Measurements from ENCODE around the gene CDK14.

DNA sequence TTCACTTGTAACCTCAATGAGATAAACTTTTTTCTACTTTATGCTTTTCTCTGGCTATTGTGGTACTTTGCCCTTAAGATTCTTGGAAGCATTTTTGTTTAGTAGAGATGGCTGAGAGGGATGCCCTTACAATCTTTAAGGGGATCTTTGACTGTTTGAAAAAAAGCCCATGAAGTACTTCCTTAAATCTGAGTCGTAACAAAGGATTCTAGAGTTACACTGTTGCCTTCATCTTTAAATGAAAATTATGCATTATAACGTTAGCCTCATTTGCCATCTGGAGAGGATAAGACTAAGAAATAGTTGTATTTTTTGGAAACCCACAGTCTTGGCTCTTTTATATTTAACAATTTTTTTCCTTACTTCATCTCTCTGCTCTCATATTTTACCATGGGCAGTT lies 630.3 kb downstream of the CDK14 start:
- TF ChIP-seq, protein P1, sequence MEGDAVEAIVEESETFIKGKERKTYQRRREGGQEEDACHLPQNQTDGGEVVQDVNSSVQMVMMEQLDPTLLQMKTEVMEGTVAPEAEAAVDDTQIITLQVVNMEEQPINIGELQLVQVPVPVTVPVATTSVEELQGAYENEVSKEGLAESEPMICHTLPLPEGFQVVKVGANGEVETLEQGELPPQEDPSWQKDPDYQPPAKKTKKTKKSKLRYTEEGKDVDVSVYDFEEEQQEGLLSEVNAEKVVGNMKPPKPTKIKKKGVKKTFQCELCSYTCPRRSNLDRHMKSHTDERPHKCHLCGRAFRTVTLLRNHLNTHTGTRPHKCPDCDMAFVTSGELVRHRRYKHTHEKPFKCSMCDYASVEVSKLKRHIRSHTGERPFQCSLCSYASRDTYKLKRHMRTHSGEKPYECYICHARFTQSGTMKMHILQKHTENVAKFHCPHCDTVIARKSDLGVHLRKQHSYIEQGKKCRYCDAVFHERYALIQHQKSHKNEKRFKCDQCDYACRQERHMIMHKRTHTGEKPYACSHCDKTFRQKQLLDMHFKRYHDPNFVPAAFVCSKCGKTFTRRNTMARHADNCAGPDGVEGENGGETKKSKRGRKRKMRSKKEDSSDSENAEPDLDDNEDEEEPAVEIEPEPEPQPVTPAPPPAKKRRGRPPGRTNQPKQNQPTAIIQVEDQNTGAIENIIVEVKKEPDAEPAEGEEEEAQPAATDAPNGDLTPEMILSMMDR (IDR thresholded peaks at IDR 0.05) = no peak
- TF ChIP-seq POLR2A (IDR thresholded peaks at IDR 0.05) = no peak
- TF ChIP-seq EP300 (IDR thresholded peaks at IDR 0.05) = no peak

All from ovary (tissue), 3 donors.